GM12891 (cell line): ENCODE measurements around the gene PDZD2.

Experiments
- POLR2A ChIP-seq: IDR thresholded peaks from 2 replicates; pipeline ENCODE4 v1.6.1; 2011; ENCODE audit warnings: low read depth, low read length, control low read depth
- POLR2AphosphoS5 ChIP-seq: IDR thresholded peaks from 2 replicates; pipeline ENCODE4 v1.6.1; 2011; ENCODE audit warnings: low read depth, low read length, control low read depth
- SPI1 ChIP-seq: IDR thresholded peaks from 2 replicates; pipeline ENCODE4 v1.6.1; 2011; ENCODE audit warnings: low read depth, low read length, control low read depth
- TAF1 ChIP-seq: IDR thresholded peaks from 2 replicates; pipeline ENCODE4 v1.6.1; 2011; ENCODE audit warnings: low read depth, low read length, control low read depth

GRCh38 chr5:32047056-32047455 lies 408.1 kb downstream of the PDZD2 start:
- no peak for TF ChIP-seq POLR2AphosphoS5
- TF ChIP-seq POLR2A: no peak
- no peak for TF ChIP-seq SPI1
- TF ChIP-seq TAF1: no peak
